ENCODE measurements around the gene NAALADL2.

The NAALADL2 gene

GRCh38 chr3:175741951-175742350, 882.8 kb downstream of the NAALADL2 start:
- no peak overlapping the region for H3K27ac ChIP-seq
- TF ChIP-seq ZFX (IDR thresholded peaks at IDR 0.05), result no peak
- TF ChIP-seq, protein P1, sequence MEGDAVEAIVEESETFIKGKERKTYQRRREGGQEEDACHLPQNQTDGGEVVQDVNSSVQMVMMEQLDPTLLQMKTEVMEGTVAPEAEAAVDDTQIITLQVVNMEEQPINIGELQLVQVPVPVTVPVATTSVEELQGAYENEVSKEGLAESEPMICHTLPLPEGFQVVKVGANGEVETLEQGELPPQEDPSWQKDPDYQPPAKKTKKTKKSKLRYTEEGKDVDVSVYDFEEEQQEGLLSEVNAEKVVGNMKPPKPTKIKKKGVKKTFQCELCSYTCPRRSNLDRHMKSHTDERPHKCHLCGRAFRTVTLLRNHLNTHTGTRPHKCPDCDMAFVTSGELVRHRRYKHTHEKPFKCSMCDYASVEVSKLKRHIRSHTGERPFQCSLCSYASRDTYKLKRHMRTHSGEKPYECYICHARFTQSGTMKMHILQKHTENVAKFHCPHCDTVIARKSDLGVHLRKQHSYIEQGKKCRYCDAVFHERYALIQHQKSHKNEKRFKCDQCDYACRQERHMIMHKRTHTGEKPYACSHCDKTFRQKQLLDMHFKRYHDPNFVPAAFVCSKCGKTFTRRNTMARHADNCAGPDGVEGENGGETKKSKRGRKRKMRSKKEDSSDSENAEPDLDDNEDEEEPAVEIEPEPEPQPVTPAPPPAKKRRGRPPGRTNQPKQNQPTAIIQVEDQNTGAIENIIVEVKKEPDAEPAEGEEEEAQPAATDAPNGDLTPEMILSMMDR (conservative IDR thresholded peaks at IDR 0.05), result no peak

- TF ChIP-seq, protein P1 (conservative IDR thresholded peaks at IDR 0.05), result no peak
- no peak for TF ChIP-seq ZFX (IDR thresholded peaks at IDR 0.05)
- H3K27ac ChIP-seq, result no peak overlapping the region
Observed at GRCh38 chr3:175743733-175744400, 884.7 kb downstream of the NAALADL2 start.

- H3K27ac ChIP-seq, result no peak overlapping the region
- TF ChIP-seq, protein P1 (conservative IDR thresholded peaks at IDR 0.05), result no peak
- no peak for TF ChIP-seq ZFX (IDR thresholded peaks at IDR 0.05)
Observed at GRCh38 chr3:175746308-175746707, 887.2 kb downstream of the NAALADL2 start.

DNA sequence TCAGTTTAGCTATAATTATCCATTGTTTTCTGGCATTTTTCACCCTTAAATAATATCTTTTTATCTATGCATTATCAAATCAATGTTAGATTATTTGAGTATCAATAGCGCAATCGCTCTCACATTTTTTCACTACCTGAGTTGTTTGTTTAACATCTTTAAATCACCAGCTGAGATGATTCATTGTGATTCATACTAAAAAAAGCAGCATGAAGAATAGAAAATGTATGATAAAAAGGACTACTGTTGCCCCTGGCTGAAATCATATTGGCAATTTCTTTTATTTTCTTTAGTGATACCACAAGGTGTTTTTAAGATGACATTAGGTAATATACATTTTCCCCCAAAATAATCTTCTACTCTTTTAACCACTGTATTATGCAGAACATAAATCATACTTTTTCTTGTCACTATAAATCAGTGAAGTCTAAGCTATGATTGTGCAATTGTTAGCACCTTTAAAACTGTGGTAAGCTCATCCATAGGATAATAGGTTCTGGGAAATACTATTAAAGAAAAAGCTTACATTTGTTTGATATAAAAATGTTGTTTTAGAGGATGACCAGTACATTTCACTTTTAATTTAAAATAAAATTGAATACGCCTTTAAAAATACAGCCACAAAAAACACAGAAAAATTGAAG, 889.1 kb downstream of the NAALADL2 start:
- no peak overlapping the region for H3K27ac ChIP-seq
- TF ChIP-seq, protein P1 (conservative IDR thresholded peaks at IDR 0.05), result no peak
- TF ChIP-seq ZFX (IDR thresholded peaks at IDR 0.05), result no peak

DNA sequence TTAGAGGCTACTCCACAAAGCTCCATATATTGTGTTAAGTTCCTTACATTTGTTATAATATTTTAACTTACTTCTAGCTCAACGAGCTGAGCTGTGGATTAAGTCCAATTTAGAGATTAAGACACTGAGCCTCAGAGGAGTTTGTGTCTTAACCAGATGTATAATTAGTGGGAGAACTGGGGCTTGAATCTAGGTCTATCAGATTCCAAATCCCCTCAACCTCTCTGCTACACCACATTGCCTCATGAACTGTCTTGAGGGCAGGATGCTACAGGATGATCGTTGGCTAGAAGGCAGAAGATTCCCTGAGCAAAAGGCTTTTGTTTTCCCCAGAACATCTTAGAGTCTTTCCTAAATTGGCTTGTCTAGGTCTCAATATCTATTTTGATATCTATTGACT, 890.8 kb downstream of the NAALADL2 start:
- H3K27ac ChIP-seq, result no peak overlapping the region
- TF ChIP-seq, protein P1 (conservative IDR thresholded peaks at IDR 0.05), result no peak
- TF ChIP-seq ZFX (IDR thresholded peaks at IDR 0.05), result no peak

GRCh38 chr3:175751089-175751488, 892.0 kb downstream of the NAALADL2 start:
- TF ChIP-seq ZFX (IDR thresholded peaks at IDR 0.05), result no peak
- TF ChIP-seq, protein P1 (conservative IDR thresholded peaks at IDR 0.05), result no peak

DNA sequence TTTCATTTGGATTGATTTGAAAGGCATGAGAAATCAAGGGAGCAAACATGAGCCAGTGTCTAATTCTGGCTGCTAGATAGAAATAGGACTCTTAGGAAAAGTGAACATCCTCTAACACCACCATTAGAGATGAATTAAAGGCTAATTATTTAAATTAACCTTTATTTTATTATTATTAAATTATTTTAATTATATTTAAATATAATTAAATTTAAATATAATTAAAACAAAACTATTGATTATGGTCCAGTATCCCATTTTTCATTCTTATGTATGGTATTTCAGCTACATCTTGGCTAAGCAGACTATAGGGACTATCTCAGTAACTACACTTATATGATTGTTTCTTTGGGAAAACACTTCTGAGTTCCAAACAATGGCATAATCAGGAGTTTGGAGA, 904.8 kb downstream of the NAALADL2 start:
- H3K27ac ChIP-seq, result no peak overlapping the region
- TF ChIP-seq ZFX (IDR thresholded peaks at IDR 0.05), result no peak
- TF ChIP-seq, protein P1 (conservative IDR thresholded peaks at IDR 0.05), result no peak

More at GRCh38 chr3:175751089-175751488, 892.0 kb downstream of the NAALADL2 start:
- no peak overlapping the region for H3K27ac ChIP-seq
